HepG2 (cell line): ENCODE measurements around the gene CCDC174. TPM values are rescaled to one million over a fixed set of nuclear protein-coding genes. Genes with fewer than 3 reads are reported as not detected.

Experiments
- BRD4 ChIP-seq: sonication (generic); formaldehyde crosslinking; IDR thresholded peaks from 2 replicates; pipeline ENCODE4 v1.4.0; 2020; ENCODE audit warnings: missing genetic modification reagents
- GATA4 ChIP-seq: sonication (generic); IDR thresholded peaks from 2 replicates; pipeline ENCODE4 v1.6.1; 2016; ENCODE audit warnings: antibody characterized with exemption, low read depth, borderline replicate concordance
- PRMT3 ChIP-seq: sonication (generic); formaldehyde crosslinking; IDR thresholded peaks from 2 replicates; pipeline ENCODE4 v1.8.1; 2022; ENCODE audit warnings: low read depth, mild to moderate bottlenecking, moderate library complexity, missing genetic modification reagents, borderline replicate concordance
- SOX13 ChIP-seq, 3 experiments: fragments of 450-650 bp in 1 of 3; sonication (generic) in 1 of 3; formaldehyde crosslinking in 1 of 3; IDR thresholded peaks in 2 of 3; conservative IDR thresholded peaks in 1 of 3; 2 replicates each; pipeline versions ENCODE4 v1.5.0 to v1.6.1; 2016 to 2020; ENCODE audit warnings: antibody characterized with exemption in 1 of 3, mild to moderate bottlenecking in 1 of 3, missing compliant biosample characterization in 1 of 3, missing genetic modification reagents in 1 of 3, moderate library complexity in 1 of 3
- ZBTB46 ChIP-seq: sonication (generic); formaldehyde crosslinking; IDR thresholded peaks from 2 replicates; pipeline ENCODE4 v1.4.0; 2020; ENCODE audit warnings: mild to moderate bottlenecking, missing genetic modification reagents, borderline replicate concordance
- ZHX1 ChIP-seq: sonication (generic); formaldehyde crosslinking; IDR thresholded peaks from 2 replicates; pipeline ENCODE4 v1.8.1; 2022; ENCODE audit warnings: low read depth, mild to moderate bottlenecking, missing genetic modification reagents
- ZMAT3 ChIP-seq: sonication (generic); formaldehyde crosslinking; conservative IDR thresholded peaks from 2 replicates; pipeline ENCODE4 v1.7.0; 2021; ENCODE audit warnings: missing genetic modification reagents
- ZNF382 ChIP-seq: sonication (generic); formaldehyde crosslinking; IDR thresholded peaks from 2 replicates; pipeline ENCODE4 v1.5.0; 2020; ENCODE audit warnings: missing genetic modification reagents, mild to moderate bottlenecking, borderline replicate concordance
- ZNF564 ChIP-seq: sonication (generic); formaldehyde crosslinking; IDR thresholded peaks from 2 replicates; pipeline ENCODE4 v1.8.1; 2023; ENCODE audit warnings: mild to moderate bottlenecking, missing genetic modification reagents
- ZNF567 ChIP-seq: sonication (generic); formaldehyde crosslinking; IDR thresholded peaks from 2 replicates; pipeline ENCODE4 v1.8.1; 2023; ENCODE audit warnings: mild to moderate bottlenecking, missing genetic modification reagents, borderline replicate concordance
- ZNF749 ChIP-seq: sonication (generic); formaldehyde crosslinking; IDR thresholded peaks from 2 replicates; pipeline ENCODE4 v1.8.0; 2022; ENCODE audit warnings: mild to moderate bottlenecking, missing genetic modification reagents, moderate library complexity, borderline replicate concordance
- ZNF83 ChIP-seq: sonication (generic); formaldehyde crosslinking; IDR thresholded peaks from 2 replicates; pipeline ENCODE4 v1.4.0; 2020; ENCODE audit warnings: missing genetic modification reagents, mild to moderate bottlenecking, borderline replicate concordance
- ZZZ3 ChIP-seq: sonication (generic); formaldehyde crosslinking; IDR thresholded peaks from 2 replicates; pipeline ENCODE4 v1.4.0; 2020; ENCODE audit warnings: missing genetic modification reagents, mild to moderate bottlenecking, borderline replicate concordance
- polyA plus RNA-seq, 8 experiments: library from polyadenylated mRNA; depleted of rRNA in 3 of 8; stranded (reverse) in 7 of 8; unstranded in 1 of 8; fragments of >200 nt; fragmentation: Illumina TruSeq in 4 of 8; extraction: Trizol in 4 of 8; gene quantifications; 2 replicates each; pipeline versions ENCODE4 v1.2.1 to v1.2.3, GENCODE V29; 2011 to 2016; ENCODE audit warnings: low read depth in 4 of 8, missing spikeins in 1 of 8, mixed read lengths in 1 of 8; ENCODE audit not compliant: insufficient read depth in 1 of 8
- total RNA-seq, 5 experiments: library from RNA; depleted of rRNA; stranded (reverse); fragments of >200 nt; fragmentation: Illumina TruSeq; extraction: Trizol; gene quantifications; 2 replicates each; pipeline ENCODE4 v1.2.3, GENCODE V29; 2016; ENCODE audit warnings: low read depth in 1 of 5
- TF ChIP-seq, protein P1 (sequence below), 2 experiments: sonication (generic) in 1 of 2; formaldehyde crosslinking in 1 of 2; IDR thresholded peaks; 2 replicates each; pipeline versions ENCODE4 v1.4.0 to v1.6.1; 2018 to 2020; ENCODE audit warnings: missing genetic modification reagents in 2 of 2, borderline replicate concordance in 1 of 2, low read depth in 1 of 2, mild to moderate bottlenecking in 1 of 2, missing biosample characterization in 1 of 2
- TF ChIP-seq, protein P2 (sequence below): sonication (generic); formaldehyde crosslinking; IDR thresholded peaks from 2 replicates; pipeline ENCODE4 v1.4.0; 2020; ENCODE audit warnings: missing genetic modification reagents, low read depth, mild to moderate bottlenecking, borderline replicate concordance

Gene CCDC174
- total and polyA plus RNA-seq, 2 of the 13 experiments (the other 11 are each of a cell fraction or from before 2014, with no cell fraction given), result 5.4 to 11.0 TPM

- peak; percentile 65; the same call in 1 of the 2 replicates for TF ChIP-seq ZMAT3
- 0 out of 2 replicates have a peak, but pooled peaks have one; percentile 49 for TF ChIP-seq ZNF567 (CRISPR knock-in tag)
- TF ChIP-seq ZNF83 (CRISPR knock-in tag), result peak; percentile 65; the same call in 1 of the 2 replicates
- TF ChIP-seq GATA4, result peak; percentile 42; the same call in 1 of the 2 replicates
- 0 out of 2 replicates have a peak, but pooled peaks have one; percentile 37 for TF ChIP-seq PRMT3 (CRISPR knock-in tag)
- peak; percentile 100 for TF ChIP-seq ZHX1 (CRISPR knock-in tag)
- no peak for TF ChIP-seq ZNF382 (CRISPR knock-in tag)
- TF ChIP-seq, protein P1, sequence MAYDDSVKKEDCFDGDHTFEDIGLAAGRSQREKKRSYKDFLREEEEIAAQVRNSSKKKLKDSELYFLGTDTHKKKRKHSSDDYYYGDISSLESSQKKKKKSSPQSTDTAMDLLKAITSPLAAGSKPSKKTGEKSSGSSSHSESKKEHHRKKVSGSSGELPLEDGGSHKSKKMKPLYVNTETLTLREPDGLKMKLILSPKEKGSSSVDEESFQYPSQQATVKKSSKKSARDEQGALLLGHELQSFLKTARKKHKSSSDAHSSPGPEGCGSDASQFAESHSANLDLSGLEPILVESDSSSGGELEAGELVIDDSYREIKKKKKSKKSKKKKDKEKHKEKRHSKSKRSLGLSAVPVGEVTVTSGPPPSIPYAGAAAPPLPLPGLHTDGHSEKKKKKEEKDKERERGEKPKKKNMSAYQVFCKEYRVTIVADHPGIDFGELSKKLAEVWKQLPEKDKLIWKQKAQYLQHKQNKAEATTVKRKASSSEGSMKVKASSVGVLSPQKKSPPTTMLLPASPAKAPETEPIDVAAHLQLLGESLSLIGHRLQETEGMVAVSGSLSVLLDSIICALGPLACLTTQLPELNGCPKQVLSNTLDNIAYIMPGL (CRISPR knock-in tag; IDR thresholded peaks at IDR 0.05; ENCODE audit: borderline replicate concordance in 1 of 2, low read depth in 1 of 2), result peak; percentile 82 to 88
- TF ChIP-seq, protein P2, sequence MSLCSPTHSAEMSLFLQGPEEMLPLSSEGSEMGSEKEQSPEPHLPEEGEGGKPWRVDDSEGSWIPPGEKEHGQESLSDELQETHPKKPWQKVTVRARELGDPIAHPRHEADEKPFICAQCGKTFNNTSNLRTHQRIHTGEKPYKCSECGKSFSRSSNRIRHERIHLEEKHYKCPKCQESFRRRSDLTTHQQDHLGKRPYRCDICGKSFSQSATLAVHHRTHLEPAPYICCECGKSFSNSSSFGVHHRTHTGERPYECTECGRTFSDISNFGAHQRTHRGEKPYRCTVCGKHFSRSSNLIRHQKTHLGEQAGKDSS (CRISPR knock-in tag), result peak; percentile 62; the same call in 1 of the 2 replicates
- TF ChIP-seq BRD4 (CRISPR knock-in tag), result peak; percentile 97
- no peak; the same call in 1 of the 2 replicates for TF ChIP-seq ZNF749 (CRISPR knock-in tag)
- 0 out of 2 replicates have a peak, but pooled peaks have one; percentile 36 for TF ChIP-seq ZZZ3 (CRISPR knock-in tag)
- TF ChIP-seq ZNF564, result peak; percentile 61; the same call in 1 of the 2 replicates
- TF ChIP-seq SOX13 (IDR thresholded peaks at IDR 0.05), result no peak
- TF ChIP-seq SOX13 (CRISPR knock-in tag; conservative IDR thresholded peaks at IDR 0.05 in 1 of 2, IDR thresholded peaks at IDR 0.05 in 1 of 2), result peak in 1 of 2 experiments; percentile 45; a peak in 2 of 4 replicates
- TF ChIP-seq ZBTB46 (CRISPR knock-in tag), result peak; percentile 77; the same call in 1 of the 2 replicates
Measured at GRCh38 chr3:14651440-14652251, at the start of gene CCDC174 (continued).
